Osteoblast (primary cell): Measurements from ENCODE around the gene MUC6. TPM values are rescaled to one million over a fixed set of nuclear protein-coding genes. Genes with fewer than 3 reads are reported as not detected.

Experiments
- DNase-seq: peaks from one replicate; pipeline ENCODE4 v3.0.0; 2011; ENCODE audit warnings: low spot score, mixed read lengths; ENCODE audit not compliant: insufficient read length; ENCODE audit errors: missing footprints
- H2AFZ ChIP-seq: 2 replicates; pipeline ENCODE4 v1.6.0; 2011; ENCODE audit warnings: mild to moderate bottlenecking, low read length
- H3K27ac ChIP-seq: 2 replicates; pipeline ENCODE4 v1.5.1; 2011; ENCODE audit warnings: mild to moderate bottlenecking, low read depth, low read length, moderate library complexity
- H3K27me3 ChIP-seq: 2 replicates; pipeline ENCODE4 v1.6.0; 2012; ENCODE audit warnings: mild to moderate bottlenecking, control low read depth, inconsistent platforms, low read length, moderate library complexity; ENCODE audit not compliant: insufficient read depth
- H3K36me3 ChIP-seq: 2 replicates; pipeline ENCODE4 v1.5.1; 2011; ENCODE audit warnings: mild to moderate bottlenecking, low read length, control low read depth, moderate library complexity; ENCODE audit not compliant: insufficient read depth
- H3K4me1 ChIP-seq: 2 replicates; pipeline ENCODE4 v1.5.1; 2011; ENCODE audit warnings: mild to moderate bottlenecking, low read length, control low read depth, moderate library complexity; ENCODE audit not compliant: insufficient read depth
- H3K4me2 ChIP-seq: 2 replicates; pipeline ENCODE4 v1.6.0; 2011; ENCODE audit warnings: mild to moderate bottlenecking, low read length; ENCODE audit not compliant: insufficient read depth
- H3K4me3 ChIP-seq: fragments of 200-600 bp; sonication (generic); 3 replicates; pipeline ENCODE4 v1.5.1; 2012; ENCODE audit warnings: mild to moderate bottlenecking, low read length, inconsistent platforms; ENCODE audit not compliant: insufficient read depth
- H3K79me2 ChIP-seq: 2 replicates; pipeline ENCODE4 v1.6.0; 2012; ENCODE audit warnings: mild to moderate bottlenecking, low read length, control low read depth, inconsistent platforms; ENCODE audit not compliant: insufficient read depth
- H3K9me3 ChIP-seq: 2 replicates; pipeline ENCODE4 v1.5.1; 2011; ENCODE audit warnings: low read depth, low read length, control low read depth
- H4K20me1 ChIP-seq: 2 replicates; pipeline ENCODE4 v1.6.0; 2012; ENCODE audit warnings: mild to moderate bottlenecking, low read length, control low read depth; ENCODE audit not compliant: insufficient read depth
- total RNA-seq: library from RNA; depleted of rRNA; stranded (reverse); fragments of >200 nt; gene quantifications from 2 replicates; pipeline ENCODE4 v1.2.3, GENCODE V29; 2012
- TF ChIP-seq, protein P1 (sequence below): IDR thresholded peaks from 2 replicates; pipeline ENCODE4 v1.5.1; 2011; ENCODE audit warnings: mild to moderate bottlenecking, low read depth, low read length, moderate library complexity; ENCODE audit errors: extremely low read depth

The MUC6 gene
- total RNA-seq, 1 donor = not detected

DNA sequence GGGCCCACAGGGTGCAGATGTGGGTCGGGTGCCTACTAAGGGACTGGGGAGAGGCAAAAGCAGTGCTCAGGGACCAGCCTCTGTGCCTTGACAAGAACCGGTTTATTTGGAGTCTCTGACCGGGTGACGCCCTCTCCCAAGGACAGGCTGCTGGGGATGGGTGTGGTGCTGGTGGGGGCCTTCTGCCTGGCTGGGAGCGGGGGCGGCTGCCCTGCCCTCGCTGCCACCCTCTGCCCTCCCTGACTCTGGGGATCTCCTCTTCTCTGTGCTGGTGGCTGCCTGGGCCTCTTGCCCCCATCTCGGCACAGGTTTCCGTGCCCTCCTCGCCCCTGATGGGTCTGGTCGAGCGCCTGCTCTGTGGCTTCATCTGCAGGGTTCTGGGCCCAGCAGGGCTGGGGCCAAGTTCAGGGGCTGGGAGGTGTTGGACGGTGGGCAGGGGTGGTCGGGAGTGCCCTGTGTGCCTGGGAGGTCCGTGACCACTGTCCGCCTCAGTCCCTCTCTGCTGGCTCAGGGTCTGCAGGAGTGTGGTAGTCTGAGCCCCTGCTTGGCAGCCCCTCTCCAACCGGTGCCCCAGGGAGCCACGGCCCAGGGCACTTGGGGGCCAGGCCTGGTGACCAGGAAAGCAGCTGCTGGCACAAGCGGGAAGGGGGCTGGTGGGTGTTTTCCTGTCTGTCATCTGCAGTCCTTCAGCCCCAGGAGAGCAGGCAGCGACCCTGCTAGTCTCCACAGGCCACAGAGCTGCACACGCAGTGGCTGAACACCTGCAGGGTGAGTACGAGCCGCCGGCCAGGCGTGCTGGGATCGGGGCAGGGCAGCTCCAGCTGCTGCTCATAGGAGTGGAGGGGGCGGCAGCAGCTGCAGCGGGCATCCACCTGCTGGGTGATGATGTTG lies 23.5 kb downstream of the MUC6 start:
- Histone ChIP-seq H3K79me2 (peaks cover 15% of the 10 kb centered on the region), H2AFZ (no peak overlapping the region), H3K4me2 (no peak overlapping the region), H3K4me3 (no peak overlapping the region), H3K36me3 (peaks cover 24% of the 10 kb centered on the region), H3K27ac (no peak overlapping the region), H3K4me1 (no peaks in the 10 kb centered on the region), H3K9me3 (no peaks in the 10 kb centered on the region), H4K20me1 (peaks cover 18% of the 10 kb centered on the region), H3K27me3 (no peaks in the 10 kb centered on the region)
- no peak for DNase-seq
- TF ChIP-seq, protein P1, sequence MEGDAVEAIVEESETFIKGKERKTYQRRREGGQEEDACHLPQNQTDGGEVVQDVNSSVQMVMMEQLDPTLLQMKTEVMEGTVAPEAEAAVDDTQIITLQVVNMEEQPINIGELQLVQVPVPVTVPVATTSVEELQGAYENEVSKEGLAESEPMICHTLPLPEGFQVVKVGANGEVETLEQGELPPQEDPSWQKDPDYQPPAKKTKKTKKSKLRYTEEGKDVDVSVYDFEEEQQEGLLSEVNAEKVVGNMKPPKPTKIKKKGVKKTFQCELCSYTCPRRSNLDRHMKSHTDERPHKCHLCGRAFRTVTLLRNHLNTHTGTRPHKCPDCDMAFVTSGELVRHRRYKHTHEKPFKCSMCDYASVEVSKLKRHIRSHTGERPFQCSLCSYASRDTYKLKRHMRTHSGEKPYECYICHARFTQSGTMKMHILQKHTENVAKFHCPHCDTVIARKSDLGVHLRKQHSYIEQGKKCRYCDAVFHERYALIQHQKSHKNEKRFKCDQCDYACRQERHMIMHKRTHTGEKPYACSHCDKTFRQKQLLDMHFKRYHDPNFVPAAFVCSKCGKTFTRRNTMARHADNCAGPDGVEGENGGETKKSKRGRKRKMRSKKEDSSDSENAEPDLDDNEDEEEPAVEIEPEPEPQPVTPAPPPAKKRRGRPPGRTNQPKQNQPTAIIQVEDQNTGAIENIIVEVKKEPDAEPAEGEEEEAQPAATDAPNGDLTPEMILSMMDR = no peak

DNA sequence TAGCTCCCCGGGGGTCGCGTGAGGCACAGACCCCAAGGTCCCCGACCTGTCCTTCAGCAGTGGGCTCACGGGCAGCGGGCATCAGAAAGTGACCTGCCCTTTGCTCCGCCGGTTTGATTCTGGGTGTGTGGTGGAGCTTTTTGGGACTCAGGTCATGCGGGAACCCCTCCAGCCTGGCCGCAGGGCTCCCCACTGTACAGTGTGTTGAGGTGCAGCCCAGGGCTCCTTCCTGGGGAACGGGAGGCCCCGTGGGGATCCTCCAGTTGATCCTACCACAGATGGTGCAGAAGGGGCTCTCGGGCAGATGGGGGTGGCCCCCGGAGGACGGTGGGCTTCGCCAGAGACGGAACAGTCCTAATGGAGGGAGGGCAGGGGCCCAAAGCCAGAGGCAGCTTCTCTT lies 24.2 kb downstream of the MUC6 start:
- no peak for DNase-seq
- Histone ChIP-seq H4K20me1 (peaks cover 12% of the 10 kb centered on the region), H3K9me3 (no peaks in the 10 kb centered on the region), H3K79me2 (peaks cover 10% of the 10 kb centered on the region), H3K27me3 (no peaks in the 10 kb centered on the region), H3K27ac (no peak overlapping the region), H2AFZ (no peak overlapping the region), H3K4me3 (no peak overlapping the region), H3K36me3 (peaks cover 28% of the 10 kb centered on the region), H3K4me1 (no peaks in the 10 kb centered on the region), H3K4me2 (no peak overlapping the region)
- TF ChIP-seq, protein P1 = no peak

DNA sequence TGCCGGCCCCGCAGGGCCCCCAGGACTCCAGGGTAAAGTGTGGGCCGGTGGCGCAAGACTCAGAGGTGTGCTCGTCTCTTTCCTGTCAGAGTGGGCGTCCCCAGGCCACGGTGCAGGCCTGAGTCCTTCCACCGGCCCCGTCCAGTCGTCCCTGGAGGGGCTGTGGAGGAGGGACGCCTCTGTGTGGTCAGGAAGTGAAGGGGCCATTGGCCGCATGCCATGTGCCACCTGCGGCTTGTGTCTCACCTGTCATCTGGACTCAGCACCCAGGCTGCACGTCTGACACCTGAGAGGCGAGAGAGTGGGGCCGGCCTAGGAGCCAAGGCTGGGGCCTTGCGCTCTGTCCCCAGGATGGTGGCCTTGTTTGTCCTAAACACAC lies 25.2 kb downstream of the MUC6 start:
- Histone ChIP-seq H3K36me3 (peaks cover 28% of the 10 kb centered on the region), H3K27ac (no peak overlapping the region), H3K4me3 (no peak overlapping the region), H3K4me1 (no peaks in the 10 kb centered on the region), H3K27me3 (no peaks in the 10 kb centered on the region), H4K20me1 (peaks cover 2% of the 10 kb centered on the region), H3K9me3 (no peaks in the 10 kb centered on the region), H3K79me2 (no peaks in the 10 kb centered on the region), H3K4me2 (no peak overlapping the region), H2AFZ (no peak overlapping the region)
- TF ChIP-seq, protein P1 = no peak
- DNase-seq = no peak

DNA sequence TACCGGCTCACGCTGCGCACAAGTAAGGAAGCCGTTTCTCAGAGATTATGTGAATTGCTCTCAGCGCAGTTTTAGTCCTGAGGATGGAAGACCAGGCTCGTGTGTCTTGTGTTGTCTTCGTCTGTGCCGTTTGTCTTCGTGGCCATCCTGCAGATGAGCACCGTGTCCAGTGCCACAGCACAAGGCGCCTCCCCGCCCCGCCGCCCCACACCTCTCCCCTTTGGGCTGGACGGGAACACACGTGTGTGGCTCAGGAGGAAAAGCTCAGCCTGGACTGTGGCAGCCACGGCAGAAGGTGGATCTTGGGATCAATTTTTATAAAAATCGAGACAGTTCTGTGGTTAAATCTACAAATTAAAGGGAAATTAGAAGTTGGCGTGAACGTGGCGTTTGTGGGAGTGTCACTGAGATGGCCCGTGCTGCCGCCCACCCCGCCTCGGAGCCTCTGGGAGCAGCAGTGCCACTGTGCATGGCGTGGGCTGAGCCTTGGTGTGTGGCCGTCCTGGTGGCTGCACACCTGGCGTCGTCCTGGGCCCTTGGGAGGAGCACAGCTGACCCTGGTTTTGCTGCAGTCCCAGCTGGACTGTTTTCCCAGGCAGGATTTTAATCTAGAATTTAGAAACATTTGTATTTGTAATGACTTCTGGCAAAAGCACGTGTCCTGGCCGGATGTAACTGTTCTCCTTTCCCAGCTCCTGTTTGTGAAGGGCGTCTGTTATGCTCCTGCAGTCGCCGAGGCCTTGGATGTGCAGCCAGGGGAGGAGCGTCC lies 25.8 kb downstream of the MUC6 start:
- Histone ChIP-seq H3K36me3 (peaks cover 32% of the 10 kb centered on the region), H3K27ac (no peak overlapping the region), H3K79me2 (no peaks in the 10 kb centered on the region), H3K27me3 (no peaks in the 10 kb centered on the region), H3K4me2 (no peak overlapping the region), H3K4me1 (no peaks in the 10 kb centered on the region), H3K9me3 (no peaks in the 10 kb centered on the region), H3K4me3 (no peak overlapping the region), H4K20me1 (no peaks in the 10 kb centered on the region), H2AFZ (no peak overlapping the region)
- TF ChIP-seq, protein P1 = no peak
- no peak for DNase-seq
